Measurements from ENCODE around the gene RBM43. TPM values are rescaled to one million over a fixed set of nuclear protein-coding genes. Genes with fewer than 3 reads are reported as not detected.

The RBM43 gene
- total and polyA plus RNA-seq, 9 donors, result 5.5 to 22.0 (median 13.6) TPM

GRCh38 chr2:151275291-151275690, 13.6 kb upstream of the RBM43 start:
- no peaks in the 10 kb centered on the region for H3K36me3 ChIP-seq
- H3K4me3 ChIP-seq, result no peak overlapping the region
- H3K27ac ChIP-seq, result no peak overlapping the region
- H3K27me3 ChIP-seq, result no peaks in the 10 kb centered on the region
- TF ChIP-seq EP300 (IDR thresholded peaks at IDR 0.05) (no peak), CTCF (IDR thresholded peaks at IDR 0.05) (no peak), POLR2A (IDR thresholded peaks at IDR 0.05) (no peak)
- intact Hi-C loops (cut with DNase I), result no loop called here
- H3K4me1 ChIP-seq (ENCODE audit: insufficient read depth), result no peaks in the 10 kb centered on the region
- WGBS, 3 donors, result 89 to 94% (median 90%) methylated on average over 7 of the region's 7 CpGs
- DNase-seq, result no peak
- no peaks in the 10 kb centered on the region for H3K9me3 ChIP-seq

- Histone ChIP-seq H3K27ac (no peak overlapping the region), H3K4me3 (no peak overlapping the region), H3K27me3 (no peaks in the 10 kb centered on the region), H3K9me3 (no peaks in the 10 kb centered on the region), H3K36me3 (no peaks in the 10 kb centered on the region), H3K4me1 (ENCODE audit: insufficient read depth) (no peaks in the 10 kb centered on the region)
- intact Hi-C loops (cut with DNase I), result no loop called here
- TF ChIP-seq POLR2A (IDR thresholded peaks at IDR 0.05) (no peak), CTCF (IDR thresholded peaks at IDR 0.05) (no peak), EP300 (IDR thresholded peaks at IDR 0.05) (no peak)
- no peak for DNase-seq
Observed at GRCh38 chr2:151271824-151272223, 10.2 kb upstream of the RBM43 start.

GRCh38 chr2:151269798-151270568, 8.3 kb upstream of the RBM43 start:
- DNase-seq, result no peak
- Histone ChIP-seq H3K4me3 (no peak overlapping the region), H3K27me3 (no peaks in the 10 kb centered on the region), H3K36me3 (no peaks in the 10 kb centered on the region), H3K4me1 (ENCODE audit: insufficient read depth) (peaks cover 2% of the 10 kb centered on the region), H3K9me3 (no peaks in the 10 kb centered on the region), H3K27ac (no peak overlapping the region)
- 64 to 70% (median 66%) methylated on average over 3 of the region's 3 CpGs for WGBS, 3 donors
- intact Hi-C loops (cut with DNase I), result loop anchor here in 1 of 4 donors (10.0 kb wide), 1 partner anchor 145 kb away; no protein-coding TSS in a partner anchor
- TF ChIP-seq POLR2A (IDR thresholded peaks at IDR 0.05) (no peak), EP300 (IDR thresholded peaks at IDR 0.05) (no peak), CTCF (IDR thresholded peaks at IDR 0.05) (no peak)

GRCh38 chr2:151268085-151268484, 6.4 kb upstream of the RBM43 start:
- TF ChIP-seq EP300 (IDR thresholded peaks at IDR 0.05), result no peak
- TF ChIP-seq POLR2A (IDR thresholded peaks at IDR 0.05), result no peak
- TF ChIP-seq CTCF (IDR thresholded peaks at IDR 0.05), result no peak
- Histone ChIP-seq H3K27ac (no peak overlapping the region), H3K9me3 (no peaks in the 10 kb centered on the region), H3K27me3 (no peaks in the 10 kb centered on the region), H3K36me3 (no peaks in the 10 kb centered on the region), H3K4me3 (no peak overlapping the region), H3K4me1 (ENCODE audit: insufficient read depth) (peaks cover 7% of the 10 kb centered on the region)
- intact Hi-C loops (cut with DNase I), result loop anchor here in 1 of 4 donors (10.0 kb wide), 1 partner anchor 147 kb away; no protein-coding TSS in a partner anchor
- DNase-seq, result no peak
